Gastrocnemius medialis (tissue), 4 donors: Measurements from ENCODE around the gene ARHGAP22. TPM values are rescaled to one million over a fixed set of nuclear protein-coding genes. Genes with fewer than 3 reads are reported as not detected.

Experiments used
- ATAC-seq, 2 donors: fragments of 150-250 bp; one replicate each; pipeline ENCODE4 v1.9.1; 2016
- DNase-seq, 2 donors: peaks; one replicate each; pipeline ENCODE4 v3.0.0-alpha.2; 2019
- H3K27ac ChIP-seq, 4 donors: fragments of 200-600 bp; sonication (generic); 1 replicate in 1 of 4; 2 replicates in 3 of 4; pipeline ENCODE4 v1.5.1; 2016 to 2018; ENCODE audit warnings: mild to moderate bottlenecking in 2 of 4, moderate library complexity in 1 of 4
- H3K27me3 ChIP-seq, 3 donors: fragments of 200-600 bp; sonication (generic) in 2 of 3; 1 replicate in 1 of 3; 2 replicates in 2 of 3; pipeline versions ENCODE4 v1.5.1 to v1.6.0; 2016 to 2019; ENCODE audit warnings: mild to moderate bottlenecking in 1 of 3, moderate library complexity in 1 of 3
- H3K36me3 ChIP-seq, 2 donors: fragments of 200-600 bp; sonication (generic) in 1 of 2; one replicate each; pipeline ENCODE4 v1.5.1; 2017 to 2018
- H3K4me1 ChIP-seq, 2 donors: fragments of 200-600 bp; sonication (generic) in 1 of 2; one replicate each; pipeline ENCODE4 v1.5.1; 2016 to 2017; ENCODE audit warnings: mild to moderate bottlenecking in 2 of 2
- H3K4me3 ChIP-seq, 4 donors: fragments of 200-600 bp; sonication (generic) in 3 of 4; 1 replicate in 1 of 4; 2 replicates in 3 of 4; pipeline ENCODE4 v1.5.1; 2016 to 2019; ENCODE audit warnings: mild to moderate bottlenecking in 2 of 4
- H3K9me3 ChIP-seq, 3 donors: fragments of 200-600 bp; sonication (generic) in 2 of 3; 1 replicate in 1 of 3; 2 replicates in 2 of 3; pipeline ENCODE4 v1.5.1; 2016 to 2019
- POLR2A ChIP-seq, 2 donors: fragments of 450-650 bp; IDR thresholded peaks; one replicate each; pipeline ENCODE4 v1.6.1; 2017; ENCODE audit warnings: antibody characterized with exemption in 2 of 2, mild to moderate bottlenecking in 2 of 2, moderate library complexity in 2 of 2
- in situ Hi-C, 4 donors: fragments of 200-750 bp; cut with MboI; loops; one replicate each; pipeline versions ENCODE4 v1.15.0 to v1.8.0; 2017; ENCODE audit warnings: low sequenced_read_pairs in 4 of 4
- intact Hi-C: fragments of 100-400 bp; cut with DNase I; formaldehyde crosslinking; loops from one replicate; pipeline ENCODE4 v1.15.1; 2023; ENCODE audit warnings: low total_unique reads
- total RNA-seq, 4 donors: library from RNA; depleted of rRNA; stranded (reverse); fragments of >200 nt; gene quantifications; one replicate each; pipeline versions ENCODE4 v1.1.0 to v1.2.3, GENCODE V29; 2016
- TF ChIP-seq, protein P1 (sequence below), 5 experiments: fragments of 450-650 bp in 3 of 5; fragments of 200-600 bp in 2 of 5; sonication (generic) in 2 of 5; IDR thresholded peaks in 4 of 5; conservative IDR thresholded peaks in 1 of 5; 1 replicate in 4 of 5; 2 replicates in 1 of 5; pipeline ENCODE4 v1.5.1; 2016 to 2019; ENCODE audit warnings: antibody characterized with exemption in 5 of 5, mild to moderate bottlenecking in 3 of 5, moderate library complexity in 3 of 5

ARHGAP22 gene
- total RNA-seq, 4 donors from 2014 or later: 0.69 to 0.92 (median 0.72) TPM; not detected in 1

- Histone ChIP-seq H3K27ac (no peak overlapping the region), H3K9me3 (no peaks in the 10 kb centered on the region), H3K4me3 (no peak overlapping the region), H3K27me3 (no peaks in the 10 kb centered on the region), H3K4me1 (no peaks in the 10 kb centered on the region), H3K36me3 (no peaks in the 10 kb centered on the region)
- intact Hi-C loops: no loop called here
- ATAC-seq: no peak
- TF ChIP-seq, protein P1, sequence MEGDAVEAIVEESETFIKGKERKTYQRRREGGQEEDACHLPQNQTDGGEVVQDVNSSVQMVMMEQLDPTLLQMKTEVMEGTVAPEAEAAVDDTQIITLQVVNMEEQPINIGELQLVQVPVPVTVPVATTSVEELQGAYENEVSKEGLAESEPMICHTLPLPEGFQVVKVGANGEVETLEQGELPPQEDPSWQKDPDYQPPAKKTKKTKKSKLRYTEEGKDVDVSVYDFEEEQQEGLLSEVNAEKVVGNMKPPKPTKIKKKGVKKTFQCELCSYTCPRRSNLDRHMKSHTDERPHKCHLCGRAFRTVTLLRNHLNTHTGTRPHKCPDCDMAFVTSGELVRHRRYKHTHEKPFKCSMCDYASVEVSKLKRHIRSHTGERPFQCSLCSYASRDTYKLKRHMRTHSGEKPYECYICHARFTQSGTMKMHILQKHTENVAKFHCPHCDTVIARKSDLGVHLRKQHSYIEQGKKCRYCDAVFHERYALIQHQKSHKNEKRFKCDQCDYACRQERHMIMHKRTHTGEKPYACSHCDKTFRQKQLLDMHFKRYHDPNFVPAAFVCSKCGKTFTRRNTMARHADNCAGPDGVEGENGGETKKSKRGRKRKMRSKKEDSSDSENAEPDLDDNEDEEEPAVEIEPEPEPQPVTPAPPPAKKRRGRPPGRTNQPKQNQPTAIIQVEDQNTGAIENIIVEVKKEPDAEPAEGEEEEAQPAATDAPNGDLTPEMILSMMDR (IDR thresholded peaks at IDR 0.05 in 4 of 5, conservative IDR thresholded peaks at IDR 0.05 in 1 of 5): no peak
- TF ChIP-seq POLR2A (IDR thresholded peaks at IDR 0.05): no peak
- no peak for DNase-seq
- in situ Hi-C loops: no loop called here
Observed at GRCh38 chr10:48437546-48437945, 167.3 kb downstream of the ARHGAP22 start.

DNA sequence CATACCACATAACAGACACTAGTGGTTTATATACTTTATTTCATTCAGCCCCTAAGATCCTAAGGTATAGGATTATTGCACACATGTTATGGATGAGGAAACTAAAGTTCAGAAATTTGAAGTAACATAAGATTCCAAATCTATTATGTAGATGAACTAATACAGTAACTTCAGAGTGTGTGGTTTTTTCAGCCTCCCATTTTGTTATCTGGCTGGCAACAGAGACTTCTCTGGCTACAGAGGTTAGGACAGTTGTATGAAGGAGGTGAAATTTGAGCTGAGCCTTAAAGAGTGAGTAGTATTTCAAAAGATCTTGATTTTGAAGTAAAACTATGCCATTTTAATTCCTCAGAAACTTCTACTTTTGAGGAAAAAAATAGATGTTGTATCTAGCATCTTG is 173.0 kb downstream of the ARHGAP22 start:
- intact Hi-C loops (no loop called here), in situ Hi-C loops (no loop called here)
- Histone ChIP-seq H3K9me3 (no peaks in the 10 kb centered on the region), H3K27me3 (no peaks in the 10 kb centered on the region), H3K27ac (no peak overlapping the region), H3K36me3 (peaks cover 0 to 19% of the 10 kb centered on the region in 2 donors), H3K4me3 (no peak overlapping the region), H3K4me1 (no peaks in the 10 kb centered on the region)
- TF ChIP-seq, protein P1 (IDR thresholded peaks at IDR 0.05 in 4 of 5, conservative IDR thresholded peaks at IDR 0.05 in 1 of 5): no peak
- TF ChIP-seq POLR2A (IDR thresholded peaks at IDR 0.05): no peak
- ATAC-seq: no peak
- no peak for DNase-seq

DNA sequence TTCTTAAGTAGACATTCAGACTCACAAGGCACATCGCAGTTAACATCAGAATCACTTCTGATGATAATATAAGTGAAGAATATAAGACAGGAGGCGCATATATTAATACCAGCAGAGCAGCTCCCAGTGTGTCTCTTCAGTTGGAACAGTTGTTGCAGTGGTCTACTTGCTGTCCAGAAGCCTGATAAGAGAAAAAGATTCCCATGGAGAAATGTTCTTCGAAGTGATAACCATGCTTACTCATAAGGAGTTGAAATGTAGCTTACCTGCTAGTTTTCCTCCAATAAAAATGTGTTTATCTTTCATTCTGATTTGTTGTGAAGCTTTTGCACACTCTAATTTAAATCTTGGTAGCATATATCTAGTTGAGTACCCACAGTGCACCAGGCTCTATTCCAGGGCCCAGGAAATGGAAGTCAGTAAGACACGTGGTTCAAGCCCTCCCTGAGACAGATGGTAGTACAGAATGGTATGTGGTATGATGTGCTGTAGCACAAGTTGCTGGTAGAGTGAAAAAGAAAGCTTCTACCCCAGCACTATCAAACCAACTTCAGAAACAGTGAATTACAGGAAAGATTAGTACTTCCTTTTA is 174.4 kb downstream of the ARHGAP22 start:
- intact Hi-C loops: no loop called here
- Histone ChIP-seq H3K4me3 (no peak overlapping the region), H3K27ac (no peak overlapping the region), H3K9me3 (no peaks in the 10 kb centered on the region), H3K36me3 (peaks cover 0 to 26% of the 10 kb centered on the region in 2 donors), H3K4me1 (no peaks in the 10 kb centered on the region), H3K27me3 (no peaks in the 10 kb centered on the region)
- in situ Hi-C loops: no loop called here
- no peak for DNase-seq
- no peak for ATAC-seq
- TF ChIP-seq POLR2A (IDR thresholded peaks at IDR 0.05): no peak
- TF ChIP-seq, protein P1 (IDR thresholded peaks at IDR 0.05 in 4 of 5, conservative IDR thresholded peaks at IDR 0.05 in 1 of 5): no peak

DNA sequence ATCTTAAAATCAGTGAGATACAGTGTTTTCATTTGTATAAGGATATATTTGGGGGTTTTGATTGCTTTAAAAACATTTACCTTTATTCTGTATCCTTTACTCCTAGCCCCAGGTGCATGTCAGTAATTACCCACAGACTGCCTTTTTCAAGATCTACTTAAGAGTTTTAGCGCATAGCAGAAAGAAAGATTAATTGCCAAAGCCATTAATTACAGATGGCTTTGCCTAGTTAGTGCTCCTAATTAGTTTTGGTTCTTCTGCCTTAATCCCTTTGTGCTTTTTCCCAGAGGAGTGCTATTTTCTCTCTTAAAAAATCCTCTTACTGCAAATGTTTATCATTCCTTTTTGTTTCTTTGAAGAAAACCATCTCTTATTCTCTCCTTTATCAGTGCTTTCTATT is 175.6 kb downstream of the ARHGAP22 start:
- no peak for DNase-seq
- Histone ChIP-seq H3K4me3 (no peak overlapping the region), H3K27me3 (no peaks in the 10 kb centered on the region), H3K36me3 (peaks cover 0 to 26% of the 10 kb centered on the region in 2 donors), H3K27ac (no peak overlapping the region), H3K4me1 (no peaks in the 10 kb centered on the region), H3K9me3 (no peaks in the 10 kb centered on the region)
- intact Hi-C loops: no loop called here
- no peak for TF ChIP-seq POLR2A (IDR thresholded peaks at IDR 0.05)
- TF ChIP-seq, protein P1 (IDR thresholded peaks at IDR 0.05 in 4 of 5, conservative IDR thresholded peaks at IDR 0.05 in 1 of 5): no peak
- no peak for ATAC-seq
- in situ Hi-C loops: no loop called here

- ATAC-seq (no peak), DNase-seq (no peak)
- peaks cover 0 to 26% of the 10 kb centered on the region in 2 donors for H3K36me3 ChIP-seq
- H3K4me3 ChIP-seq: no peak overlapping the region
- intact Hi-C loops: no loop called here
- TF ChIP-seq, protein P1 (IDR thresholded peaks at IDR 0.05 in 4 of 5, conservative IDR thresholded peaks at IDR 0.05 in 1 of 5): no peak
- no peaks in the 10 kb centered on the region for H3K27me3 ChIP-seq
- H3K4me1 ChIP-seq: no peaks in the 10 kb centered on the region
- in situ Hi-C loops: no loop called here
- H3K9me3 ChIP-seq: no peaks in the 10 kb centered on the region
- no peak overlapping the region for H3K27ac ChIP-seq
Observed at GRCh38 chr10:48428896-48429295, 176.0 kb downstream of the ARHGAP22 start.
